ENCODE results near the gene EVI2A. TPM values are rescaled to one million over a fixed set of nuclear protein-coding genes. Genes with fewer than 3 reads are reported as not detected.

EVI2A gene
- total RNA-seq, 2 donors from 2014 or later = 3.1 TPM; not detected in 1

DNA sequence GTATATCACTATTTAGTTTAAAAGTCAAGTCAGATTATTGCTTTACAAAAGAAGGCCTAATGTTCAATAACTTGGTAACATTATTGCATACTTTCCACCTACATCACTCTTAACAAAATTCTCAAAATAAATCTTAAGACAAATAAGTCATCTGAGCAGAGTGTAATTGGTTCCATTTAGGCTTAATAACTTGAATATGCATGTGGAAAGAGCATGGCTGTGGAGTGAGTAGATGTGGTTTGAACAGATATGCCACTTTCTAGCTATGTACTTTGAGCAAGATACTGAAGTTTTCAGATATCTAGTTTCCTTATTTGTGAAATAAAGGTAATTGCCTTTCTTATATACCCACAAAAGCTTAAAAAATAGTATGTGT lies 6.7 kb upstream of the EVI2A start:
- H3K9me3 ChIP-seq = no peaks in the 10 kb centered on the region
- DNase-seq = no peak

DNA sequence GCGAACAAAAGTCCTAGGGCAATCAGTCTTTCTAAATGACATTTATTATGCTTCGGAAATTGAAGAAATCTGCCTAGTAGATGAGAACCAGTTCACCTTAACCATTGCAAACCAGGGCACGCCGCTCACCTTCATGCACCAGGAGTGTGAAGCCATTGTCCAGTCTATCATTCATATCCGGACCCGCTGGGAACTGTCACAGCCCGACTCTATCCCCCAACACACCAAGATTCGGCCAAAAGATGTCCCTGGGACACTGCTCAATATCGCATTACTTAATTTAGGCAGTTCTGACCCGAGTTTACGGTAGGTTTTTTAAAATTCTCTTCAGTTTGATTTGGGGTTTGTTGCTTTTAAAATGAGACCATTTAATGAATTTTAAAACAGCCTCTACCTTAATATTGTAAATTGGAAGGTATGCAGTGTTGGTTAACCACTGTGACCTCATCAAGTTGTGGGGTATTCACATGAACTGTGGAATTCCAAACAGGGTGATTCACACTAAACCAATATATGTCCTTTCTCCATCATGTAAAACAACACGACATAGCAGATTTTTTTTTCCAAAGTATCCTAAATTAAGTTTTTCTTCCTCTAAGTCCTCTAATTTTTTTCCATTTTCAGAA lies 6.2 kb upstream of the EVI2A start:
- TF ChIP-seq, protein P1, sequence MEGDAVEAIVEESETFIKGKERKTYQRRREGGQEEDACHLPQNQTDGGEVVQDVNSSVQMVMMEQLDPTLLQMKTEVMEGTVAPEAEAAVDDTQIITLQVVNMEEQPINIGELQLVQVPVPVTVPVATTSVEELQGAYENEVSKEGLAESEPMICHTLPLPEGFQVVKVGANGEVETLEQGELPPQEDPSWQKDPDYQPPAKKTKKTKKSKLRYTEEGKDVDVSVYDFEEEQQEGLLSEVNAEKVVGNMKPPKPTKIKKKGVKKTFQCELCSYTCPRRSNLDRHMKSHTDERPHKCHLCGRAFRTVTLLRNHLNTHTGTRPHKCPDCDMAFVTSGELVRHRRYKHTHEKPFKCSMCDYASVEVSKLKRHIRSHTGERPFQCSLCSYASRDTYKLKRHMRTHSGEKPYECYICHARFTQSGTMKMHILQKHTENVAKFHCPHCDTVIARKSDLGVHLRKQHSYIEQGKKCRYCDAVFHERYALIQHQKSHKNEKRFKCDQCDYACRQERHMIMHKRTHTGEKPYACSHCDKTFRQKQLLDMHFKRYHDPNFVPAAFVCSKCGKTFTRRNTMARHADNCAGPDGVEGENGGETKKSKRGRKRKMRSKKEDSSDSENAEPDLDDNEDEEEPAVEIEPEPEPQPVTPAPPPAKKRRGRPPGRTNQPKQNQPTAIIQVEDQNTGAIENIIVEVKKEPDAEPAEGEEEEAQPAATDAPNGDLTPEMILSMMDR (IDR thresholded peaks at IDR 0.05) = no peak
- no peak for TF ChIP-seq POLR2A (IDR thresholded peaks at IDR 0.05)
- Histone ChIP-seq H3K36me3 (replicated peaks in 1 of 2; ENCODE audit: insufficient read depth in 1 of 2, low read depth in 2 of 2) (peaks cover 0 to 5% of the 10 kb centered on the region in 2 donors), H3K9me3 (no peaks in the 10 kb centered on the region), H3K4me3 (no peak overlapping the region), H3K27me3 (no peaks in the 10 kb centered on the region), H3K27ac (no peak overlapping the region), H3K4me1 (no peaks in the 10 kb centered on the region)
- intact Hi-C loops (cut with DNase I) = no loop called here
- 93 to 94% methylated on average over 12 of the region's 12 CpGs for WGBS, 2 donors
- ATAC-seq (no peak), DNase-seq (no peak)

More for the DNA sequence above, 6.7 kb upstream of the EVI2A start:
- no peak for ATAC-seq
- no peak overlapping the region for H3K27ac ChIP-seq
- H3K4me1 ChIP-seq = no peaks in the 10 kb centered on the region
- peaks cover 0 to 5% of the 10 kb centered on the region in 2 donors for H3K36me3 ChIP-seq (replicated peaks in 1 of 2; ENCODE audit: insufficient read depth in 1 of 2, low read depth in 2 of 2)
- no peaks in the 10 kb centered on the region for H3K27me3 ChIP-seq
- intact Hi-C loops (cut with DNase I) = no loop called here
- H3K4me3 ChIP-seq = no peak overlapping the region
- no peak for TF ChIP-seq POLR2A (IDR thresholded peaks at IDR 0.05)
- TF ChIP-seq, protein P1 (IDR thresholded peaks at IDR 0.05) = no peak

DNA sequence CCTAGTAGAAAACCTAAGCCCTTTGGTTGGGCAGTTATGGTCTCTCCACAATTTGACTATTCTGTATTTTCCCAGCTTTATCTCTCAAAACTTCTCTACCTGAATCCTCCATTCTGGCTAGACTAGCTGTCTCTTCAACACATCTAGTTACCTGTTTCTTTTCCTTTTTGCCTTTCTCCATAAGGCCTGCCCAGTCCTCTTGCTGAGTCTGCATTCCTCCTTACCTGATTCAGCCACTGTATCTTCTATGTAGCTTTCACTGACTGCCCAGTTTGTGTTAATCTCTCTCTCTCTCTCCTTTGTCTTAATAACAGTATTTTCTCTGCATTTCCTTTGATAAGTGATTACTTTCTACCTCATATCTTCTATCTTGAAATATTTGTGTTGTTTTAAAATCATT lies 2.1 kb upstream of the EVI2A start:
- no peak overlapping the region for H3K27ac ChIP-seq
- ATAC-seq = no peak
- TF ChIP-seq, protein P1 (IDR thresholded peaks at IDR 0.05) = no peak
- no peak for TF ChIP-seq POLR2A (IDR thresholded peaks at IDR 0.05)

DNA sequence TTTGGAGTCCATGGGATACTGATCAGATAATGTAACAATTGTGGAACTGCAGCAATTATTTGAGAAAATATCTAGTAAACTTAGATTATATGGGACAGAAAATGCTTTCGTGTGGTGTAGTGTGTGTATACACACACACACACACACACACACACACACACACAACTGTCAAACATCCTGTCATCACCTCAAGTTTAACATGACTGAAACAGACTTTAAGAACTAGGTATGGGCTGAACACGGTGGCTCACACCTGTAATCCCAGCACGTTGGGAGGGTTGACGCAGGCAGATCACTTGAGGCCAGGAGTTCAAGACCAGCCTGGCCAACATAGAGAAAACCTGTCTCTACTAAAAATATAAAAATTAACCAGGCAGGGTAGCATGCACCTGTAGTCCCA lies 544 bp upstream of the EVI2A start:
- no peaks in the 10 kb centered on the region for H3K36me3 ChIP-seq (replicated peaks in 1 of 2; ENCODE audit: insufficient read depth in 1 of 2, low read depth in 2 of 2)
- intact Hi-C loops (cut with DNase I) = no loop called here
- ATAC-seq = no peak
- peaks cover 4% of the 10 kb centered on the region for H3K4me1 ChIP-seq
- H3K27ac ChIP-seq = no peak overlapping the region
- TF ChIP-seq POLR2A (IDR thresholded peaks at IDR 0.05) = no peak
- TF ChIP-seq, protein P1 (IDR thresholded peaks at IDR 0.05) = no peak
- H3K4me3 ChIP-seq = no peak overlapping the region
- H3K9me3 ChIP-seq = no peaks in the 10 kb centered on the region
- H3K27me3 ChIP-seq = no peaks in the 10 kb centered on the region
- DNase-seq = no peak
- 93 to 94% methylated on average over 4 of the region's 4 CpGs for WGBS, 2 donors

More for the DNA sequence above, 2.1 kb upstream of the EVI2A start:
- DNase-seq = no peak
- no peak overlapping the region for H3K4me3 ChIP-seq
- no peaks in the 10 kb centered on the region for H3K4me1 ChIP-seq
- no peaks in the 10 kb centered on the region for H3K9me3 ChIP-seq
- intact Hi-C loops (cut with DNase I) = no loop called here
- H3K27me3 ChIP-seq = no peaks in the 10 kb centered on the region
- H3K36me3 ChIP-seq (replicated peaks in 1 of 2; ENCODE audit: insufficient read depth in 1 of 2, low read depth in 2 of 2) = peaks cover 0 to 5% of the 10 kb centered on the region in 2 donors

DNA sequence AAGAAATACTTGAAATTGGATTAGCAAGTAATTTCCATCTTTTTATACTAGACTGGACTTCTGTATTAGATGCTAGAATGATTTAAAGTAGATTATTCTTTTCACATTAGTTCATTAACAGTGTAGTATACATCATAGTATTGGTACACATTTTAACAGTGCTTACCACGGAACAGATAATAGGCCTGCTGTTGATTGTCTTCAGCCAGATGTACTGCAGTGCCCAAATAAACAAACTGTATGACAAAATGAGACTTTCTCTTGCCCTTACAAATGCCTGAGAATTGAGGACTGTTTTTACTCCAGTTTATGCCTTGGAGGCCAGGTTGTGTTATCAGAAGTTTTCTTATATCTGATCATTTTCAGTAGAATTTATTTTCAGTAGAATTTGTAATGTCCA lies 631 bp downstream of the EVI2A start:
- DNase-seq (no peak), ATAC-seq (no peak)
- Histone ChIP-seq H3K4me3 (no peak overlapping the region), H3K4me1 (peaks cover 4% of the 10 kb centered on the region), H3K27me3 (no peaks in the 10 kb centered on the region), H3K9me3 (no peaks in the 10 kb centered on the region), H3K27ac (peak overlapping the region in 1 of 4 donors; percentile 30), H3K36me3 (replicated peaks in 1 of 2; ENCODE audit: insufficient read depth in 1 of 2, low read depth in 2 of 2) (no peaks in the 10 kb centered on the region)
- TF ChIP-seq POLR2A (IDR thresholded peaks at IDR 0.05) = no peak
- TF ChIP-seq, protein P1 (IDR thresholded peaks at IDR 0.05) = no peak
- intact Hi-C loops (cut with DNase I) = no loop called here
- 60 to 72% methylated on average over 1 of the region's 1 CpG for WGBS, 2 donors
